ENCODE measurements around the gene NLGN2.

NLGN2 gene

DNA sequence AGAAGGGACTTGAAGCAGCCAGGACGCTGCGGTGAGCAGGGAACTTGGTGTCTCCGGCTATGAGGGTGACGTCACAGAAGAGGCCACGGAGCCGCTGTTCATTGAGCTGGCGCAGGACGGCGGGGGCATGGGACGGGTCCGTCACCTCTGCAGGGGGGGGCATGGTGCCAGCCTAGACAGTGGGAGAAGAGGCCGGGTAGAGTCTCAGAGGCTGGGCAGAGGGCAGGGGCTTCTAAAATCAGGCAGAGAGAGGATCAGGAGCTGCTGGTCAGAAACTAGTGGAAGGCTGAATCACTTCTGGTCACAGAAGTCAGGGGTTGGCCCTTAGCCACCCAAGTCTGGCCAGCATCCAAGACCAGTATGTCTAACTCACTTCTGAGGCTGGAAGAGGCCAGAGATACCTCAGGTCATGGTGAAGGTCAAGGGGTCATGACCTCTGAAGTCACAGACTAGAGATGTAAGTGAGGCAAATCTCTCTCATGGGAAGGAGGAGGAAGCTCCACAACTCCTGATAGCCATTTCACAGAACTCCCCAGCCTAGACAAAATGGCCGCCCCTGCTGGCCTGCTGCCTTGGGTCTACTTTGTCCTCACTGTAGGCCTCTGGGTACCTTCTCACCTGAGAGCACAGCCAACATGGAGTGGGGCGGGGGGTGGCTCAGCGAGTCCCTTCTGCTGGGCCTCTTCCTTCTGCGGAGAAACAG lies 59.1 kb downstream of the NLGN2 start:
- FAIRE-seq: no peak

DNA sequence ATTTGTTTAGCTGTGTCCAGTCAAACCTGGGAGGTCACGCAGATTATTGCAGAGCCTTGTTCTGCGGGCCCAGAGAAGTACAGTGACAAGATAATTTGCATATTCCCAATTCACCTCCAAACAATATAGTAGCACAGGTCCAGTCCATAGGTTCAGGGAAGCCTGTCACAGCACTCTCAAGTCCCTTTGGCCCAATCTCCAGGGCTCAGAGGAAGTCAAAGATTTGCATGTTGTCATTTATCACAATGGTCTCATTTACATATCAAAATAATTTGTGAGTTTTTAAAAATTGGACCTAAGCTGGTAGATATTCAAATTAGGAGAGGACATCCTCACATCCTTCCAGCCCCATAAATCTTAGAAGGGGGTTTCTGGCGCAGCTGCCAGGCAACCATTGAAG lies 59.9 kb downstream of the NLGN2 start:
- no peak for FAIRE-seq

DNA sequence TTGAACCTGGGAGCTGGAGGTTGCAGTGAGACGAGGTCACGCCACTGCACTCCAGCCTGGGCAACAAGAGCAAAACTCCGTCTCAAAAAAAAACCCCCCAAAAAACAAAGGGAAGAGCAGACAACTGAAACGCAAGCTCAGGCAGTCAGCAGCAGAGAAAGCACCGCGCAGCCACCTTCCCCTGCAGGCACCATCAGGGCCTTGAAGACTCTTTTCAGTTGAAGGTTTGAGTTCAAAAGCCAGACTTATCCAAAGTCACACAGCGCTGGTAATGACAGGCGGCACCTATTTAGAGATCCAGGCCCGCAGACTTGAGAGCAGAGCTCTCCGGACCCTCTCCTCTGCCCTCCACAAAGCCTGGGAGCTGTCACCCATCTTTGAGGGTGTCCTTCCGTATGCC lies 60.6 kb downstream of the NLGN2 start:
- FAIRE-seq: no peak

DNA sequence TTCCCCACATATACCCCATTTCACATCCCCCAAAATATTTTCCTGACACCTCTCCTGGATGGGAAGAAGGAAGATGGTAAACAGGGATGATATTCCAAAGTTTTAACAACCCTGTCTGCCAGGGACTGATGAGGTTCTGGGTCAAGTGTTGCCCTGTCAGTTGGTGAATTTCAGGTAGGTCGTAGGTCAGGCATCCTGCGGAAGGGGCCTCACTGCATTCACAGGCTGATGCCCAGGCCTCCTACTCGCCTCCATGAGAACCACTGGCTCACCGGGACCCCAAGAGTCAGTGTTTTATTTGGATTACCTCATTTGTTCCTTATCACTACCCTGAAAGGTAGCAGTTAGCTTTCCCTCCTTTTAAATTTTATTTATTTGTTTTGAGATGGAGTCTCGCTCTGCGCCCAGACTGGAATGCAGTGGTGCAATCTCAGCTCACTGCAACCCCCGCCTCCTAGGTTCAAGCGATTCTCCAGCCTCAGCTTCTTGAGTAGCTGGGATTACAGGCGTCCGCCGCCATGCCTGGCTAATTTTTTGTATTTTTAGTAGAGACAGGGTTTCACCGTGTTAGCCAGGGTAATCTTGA lies 61.3 kb downstream of the NLGN2 start:
- FAIRE-seq: no peak
